Right lobe of liver (tissue), 6 donors: ENCODE measurements around the gene EBPL. TPM values are rescaled to one million over a fixed set of nuclear protein-coding genes. Genes with fewer than 3 reads are reported as not detected.

ENCODE experiments used
- ATAC-seq, 4 donors: fragments of 200-7000 bp; cut with Tn5 transposase; one replicate each; pipeline ENCODE4 v1.9.1; 2020; ENCODE audit warnings: mild to moderate bottlenecking in 4 of 4, moderate library complexity in 4 of 4
- DNase-seq, 3 donors: peaks; one replicate each; pipeline ENCODE4 v3.0.0-alpha.2; 2020
- H3K27ac ChIP-seq, 3 donors: fragments of 200-600 bp; one replicate each; pipeline ENCODE4 v1.8.0; 2022
- H3K27me3 ChIP-seq, 2 donors: fragments of 200-600 bp; one replicate each; pipeline ENCODE4 v1.8.0; 2022
- H3K36me3 ChIP-seq, 4 donors: fragments of 200-600 bp; sonication (generic) in 1 of 4; one replicate each; pipeline versions ENCODE4 v1.5.1 to v1.8.0; 2017 to 2022; ENCODE audit warnings: control low read depth in 1 of 4
- H3K4me1 ChIP-seq, 4 donors: fragments of 200-600 bp; sonication (generic) in 1 of 4; one replicate each; pipeline versions ENCODE4 v1.5.1 to v1.8.0; 2017 to 2022; ENCODE audit warnings: control low read depth in 1 of 4
- H3K4me3 ChIP-seq, 3 donors: fragments of 200-600 bp; one replicate each; pipeline ENCODE4 v1.8.0; 2022
- H3K9me3 ChIP-seq, 4 donors: fragments of 200-600 bp; sonication (generic) in 1 of 4; one replicate each; pipeline versions ENCODE4 v1.5.1 to v1.8.0; 2017 to 2022; ENCODE audit warnings: control low read depth in 1 of 4
- CTCF ChIP-seq, 4 donors: fragments of 200-600 bp in 3 of 4; fragments of 450-650 bp in 1 of 4; IDR thresholded peaks; one replicate each; pipeline versions ENCODE4 v1.5.1 to v1.8.0; 2016 to 2022; ENCODE audit warnings: antibody characterized with exemption in 4 of 4, mild to moderate bottlenecking in 2 of 4
- POLR2A ChIP-seq: fragments of 450-650 bp; IDR thresholded peaks from one replicate; pipeline ENCODE4 v1.6.1; 2017; ENCODE audit warnings: antibody characterized with exemption, mild to moderate bottlenecking
- WGBS: methylation state at CpG from one replicate; pipeline ENCODE4 v1.1.6; 2018; ENCODE audit warnings: low coverage, low lambda C conversion rate; ENCODE audit not compliant: insufficient coverage; ENCODE audit errors: missing lambda C conversion rate; 5-methylcytosine and 5-hydroxymethylcytosine counted together
- intact Hi-C, 2 donors: fragments of 100-400 bp; cut with DNase I; formaldehyde crosslinking; loops; one replicate each; pipeline versions ENCODE4 v1.11.2 to v1.14.1; 2022
- total RNA-seq, 6 experiments: library from RNA; depleted of rRNA in 2 of 6; stranded (reverse); fragments of >200 nt in 2 of 6; fragmentation: NEBNext Ultra II Directional in 3 of 6; extraction: Animal tissue kit (Norgen Biotek cat#: 25700) in 3 of 6; gene quantifications; one replicate each; pipeline versions ENCODE4 v1.1.0 to v1.2.4, GENCODE V29; 2016 to 2023
- donor health status: DM: no; HTN: yes; CAD: no.
- donor health status: DM: no; HTN: no; CAD: no.
- donor health status: DM: no; HTN: no; CAD: no.
- donor health status: DM: no; HTN: yes; CAD: no.
- donor health status: DM: no; HTN: yes; CAD: no.

The EBPL gene
- total RNA-seq, 6 experiments from 2014 or later = 45.1 to 95.2 (median 55.4) TPM

- 38% methylated on average over 5 of the region's 5 CpGs for WGBS
- Histone ChIP-seq H3K27ac (no peak overlapping the region), H3K27me3 (no peaks in the 10 kb centered on the region), H3K9me3 (no peaks in the 10 kb centered on the region), H3K4me1 (no peaks in the 10 kb centered on the region), H3K36me3 (no peaks in the 10 kb centered on the region), H3K4me3 (no peak overlapping the region)
- DNase-seq = no peak
- no peak for TF ChIP-seq POLR2A
- TF ChIP-seq CTCF (IDR thresholded peaks at IDR 0.05) = peak in 3 of 4 donors; percentile 31 to 52 (median 46)
- ATAC-seq = peak; percentile 67 to 80 (median 76)
- intact Hi-C loops = no loop called here
These were observed 41.9 kb downstream of the EBPL start for GRCh38 chr13:49649244-49649962.

GRCh38 chr13:49646688-49647087, 44.6 kb downstream of the EBPL start:
- TF ChIP-seq POLR2A = no peak
- TF ChIP-seq CTCF (IDR thresholded peaks at IDR 0.05) = no peak
- 86% methylated on average over 4 of the region's 4 CpGs for WGBS
- intact Hi-C loops = no loop called here
- no peak for DNase-seq
- no peaks in the 10 kb centered on the region for H3K9me3 ChIP-seq
- no peak overlapping the region for H3K27ac ChIP-seq
- no peaks in the 10 kb centered on the region for H3K27me3 ChIP-seq
- H3K4me3 ChIP-seq = no peak overlapping the region
- H3K36me3 ChIP-seq = no peaks in the 10 kb centered on the region
- no peaks in the 10 kb centered on the region for H3K4me1 ChIP-seq
- ATAC-seq = no peak

GRCh38 chr13:49645451-49645850, 45.8 kb downstream of the EBPL start:
- Histone ChIP-seq H3K4me3 (no peak overlapping the region), H3K4me1 (no peaks in the 10 kb centered on the region), H3K27ac (no peak overlapping the region), H3K9me3 (no peaks in the 10 kb centered on the region), H3K27me3 (no peaks in the 10 kb centered on the region), H3K36me3 (no peaks in the 10 kb centered on the region)
- ATAC-seq = peak in 3 of 4 donors; percentile 30 to 51 (median 36)
- intact Hi-C loops = no loop called here
- DNase-seq = no peak
- TF ChIP-seq POLR2A = no peak
- TF ChIP-seq CTCF (IDR thresholded peaks at IDR 0.05) = no peak
- WGBS = 62% methylated on average over 13 of the region's 13 CpGs

- Histone ChIP-seq H3K4me1 (no peaks in the 10 kb centered on the region), H3K27me3 (no peaks in the 10 kb centered on the region), H3K9me3 (no peaks in the 10 kb centered on the region), H3K36me3 (no peaks in the 10 kb centered on the region), H3K4me3 (no peak overlapping the region), H3K27ac (no peak overlapping the region)
- no peak for TF ChIP-seq CTCF (IDR thresholded peaks at IDR 0.05)
- no peak for TF ChIP-seq POLR2A
- ATAC-seq (peak in 3 of 4 donors; percentile 48 to 52 (median 50)), DNase-seq (no peak)
- intact Hi-C loops = no loop called here
- 55% methylated on average over 12 of the region's 12 CpGs for WGBS
These were observed 48.1 kb downstream of the EBPL start for GRCh38 chr13:49643035-49643646.
